Glutamatergic neuron (in vitro differentiated cells): ENCODE measurements around the gene RBM41. TPM values are rescaled to one million over a fixed set of nuclear protein-coding genes. Genes with fewer than 3 reads are reported as not detected.
"Not testable (repeated sequence)": the region's sequence is repeated elsewhere in the genome, so short reads cannot be mapped to it uniquely, and the experiment has no call there.

ENCODE experiments used
- DNase-seq: peaks from one replicate; pipeline ENCODE4 v3.0.0; 2022
- H3K27ac Mint-ChIP-seq: one replicate; pipeline ENCODE4 v1.8.0; 2020; ENCODE audit warnings: mild to moderate bottlenecking, mixed read lengths, inconsistent platforms; ENCODE audit not compliant: unreplicated experiment
- H3K27me3 Mint-ChIP-seq: one replicate; pipeline ENCODE4 v1.8.0; 2020; ENCODE audit warnings: mild to moderate bottlenecking, moderate library complexity, mixed read lengths, inconsistent platforms; ENCODE audit not compliant: unreplicated experiment
- H3K36me3 Mint-ChIP-seq: one replicate; pipeline ENCODE4 v1.8.0; 2020; ENCODE audit warnings: mild to moderate bottlenecking, mixed read lengths, inconsistent platforms; ENCODE audit not compliant: unreplicated experiment
- H3K4me1 Mint-ChIP-seq: one replicate; pipeline ENCODE4 v1.8.0; 2020; ENCODE audit warnings: mild to moderate bottlenecking, low read depth, mixed read lengths, inconsistent platforms; ENCODE audit not compliant: unreplicated experiment
- H3K4me3 Mint-ChIP-seq: one replicate; pipeline ENCODE4 v1.8.0; 2020; ENCODE audit warnings: mild to moderate bottlenecking, mixed read lengths, inconsistent platforms; ENCODE audit not compliant: unreplicated experiment
- H3K9me3 Mint-ChIP-seq: one replicate; pipeline ENCODE4 v1.8.0; 2020; ENCODE audit warnings: mild to moderate bottlenecking, moderate library complexity, mixed read lengths, inconsistent platforms; ENCODE audit not compliant: unreplicated experiment
- CTCF ChIP-seq: fragments of 200-600 bp; sonication (generic); IDR thresholded peaks from one replicate; pipeline ENCODE4 v1.5.0; 2021; ENCODE audit not compliant: partially characterized antibody, unreplicated experiment
- total RNA-seq: library from RNA; stranded (reverse); fragmentation: NEBNext Ultra II Directional; extraction: Animal tissue kit (Norgen Biotek cat#: 25700); gene quantifications from one replicate; pipeline ENCODE4 v1.2.1, GENCODE V29; 2021; ENCODE audit not compliant: unreplicated experiment

RBM41 gene
- total RNA-seq, 1 donor from 2014 or later = 18.9 TPM

- Mint-ChIP-seq H3K27me3 (no peaks in the 10 kb centered on the region), H3K4me1 (no peaks in the 10 kb centered on the region), H3K9me3 (no peaks in the 10 kb centered on the region), H3K27ac (no peak overlapping the region), H3K4me3 (no peak overlapping the region), H3K36me3 (no peaks in the 10 kb centered on the region)
- no peak for TF ChIP-seq CTCF
- DNase-seq = no peak
These were observed 15.6 kb downstream of the RBM41 start for GRCh38 chrX:107102980-107103379.

- Mint-ChIP-seq H3K27me3 (no peaks in the 10 kb centered on the region), H3K4me1 (no peaks in the 10 kb centered on the region), H3K27ac (no peak overlapping the region), H3K9me3 (no peaks in the 10 kb centered on the region), H3K36me3 (peaks cover 17% of the 10 kb centered on the region), H3K4me3 (no peak overlapping the region)
- no peak for TF ChIP-seq CTCF
- no peak for DNase-seq
These were observed 42.5 kb downstream of the RBM41 start for GRCh38 chrX:107076158-107076557.

GRCh38 chrX:107057731-107058130, 60.9 kb downstream of the RBM41 start:
- H3K27me3 Mint-ChIP-seq, H3K4me1 Mint-ChIP-seq, DNase-seq, H3K4me3 Mint-ChIP-seq, H3K9me3 Mint-ChIP-seq, H3K27ac Mint-ChIP-seq, H3K36me3 Mint-ChIP-seq: not testable (repeated sequence)

GRCh38 chrX:107054978-107055377, 63.6 kb downstream of the RBM41 start:
- H3K9me3 Mint-ChIP-seq = no peaks in the 10 kb centered on the region
- H3K36me3 Mint-ChIP-seq = no peaks in the 10 kb centered on the region
- H3K27me3 Mint-ChIP-seq = no peaks in the 10 kb centered on the region
- no peak for DNase-seq
- H3K4me1 Mint-ChIP-seq = no peaks in the 10 kb centered on the region
- H3K4me3 Mint-ChIP-seq = no peak overlapping the region
- no peak overlapping the region for H3K27ac Mint-ChIP-seq
- TF ChIP-seq CTCF = no peak

- Mint-ChIP-seq H3K27ac (no peak overlapping the region), H3K4me1 (no peaks in the 10 kb centered on the region), H3K9me3 (no peaks in the 10 kb centered on the region), H3K36me3 (no peaks in the 10 kb centered on the region), H3K4me3 (no peak overlapping the region), H3K27me3 (no peaks in the 10 kb centered on the region)
- DNase-seq = no peak
- no peak for TF ChIP-seq CTCF
These were observed 68.4 kb downstream of the RBM41 start for GRCh38 chrX:107050195-107050709.
